Loucy (cell line): ENCODE measurements around the gene AP5Z1.

Source experiments
- EZH2phosphoT487 ChIP-seq: fragments of 200-600 bp; IDR thresholded peaks from 2 replicates; pipeline ENCODE4 v1.6.1; 2018; ENCODE audit warnings: antibody characterized with exemption, mild to moderate bottlenecking, moderate library complexity, borderline replicate concordance
- TF ChIP-seq, protein P1 (sequence below): fragments of 200-600 bp; sonication (generic); conservative IDR thresholded peaks from 2 replicates; pipeline ENCODE4 v1.5.1; 2014; ENCODE audit warnings: mild to moderate bottlenecking, antibody characterized with exemption, low read length

DNA sequence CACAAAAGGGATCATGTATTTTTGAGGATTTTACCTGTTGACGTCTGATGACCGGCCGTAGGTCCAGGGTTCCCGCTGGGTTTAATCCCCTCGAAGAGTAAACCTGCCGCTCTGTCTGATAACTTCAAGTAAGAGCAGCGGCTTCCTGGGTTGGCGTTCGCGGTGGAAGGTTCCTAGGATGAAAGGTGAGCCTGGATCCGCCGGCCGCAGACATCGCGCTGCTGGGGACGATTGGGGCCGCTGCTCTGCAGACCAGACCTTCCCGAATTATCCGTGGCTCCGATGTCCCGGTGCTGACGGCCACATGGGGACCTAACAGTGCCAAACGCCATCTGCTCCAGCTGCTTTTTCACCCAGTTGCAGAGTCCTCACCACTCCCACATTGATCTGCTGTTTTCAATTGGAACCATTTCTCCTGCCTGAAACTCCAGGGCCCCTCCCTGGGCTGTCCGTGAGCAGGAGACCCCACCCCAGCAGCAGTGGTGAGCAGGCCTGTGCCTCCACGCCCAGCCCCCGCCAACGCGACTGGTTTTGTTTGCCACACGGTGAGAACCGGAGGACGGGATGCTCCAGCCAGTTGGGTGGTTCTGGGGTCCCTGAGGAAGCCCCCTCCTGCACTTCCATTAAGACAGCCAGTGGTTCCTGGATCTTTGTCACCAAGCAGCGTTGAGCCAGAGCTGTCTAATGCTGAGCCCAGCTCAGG, 12.2 kb upstream of the AP5Z1 start:
- TF ChIP-seq, protein P1, sequence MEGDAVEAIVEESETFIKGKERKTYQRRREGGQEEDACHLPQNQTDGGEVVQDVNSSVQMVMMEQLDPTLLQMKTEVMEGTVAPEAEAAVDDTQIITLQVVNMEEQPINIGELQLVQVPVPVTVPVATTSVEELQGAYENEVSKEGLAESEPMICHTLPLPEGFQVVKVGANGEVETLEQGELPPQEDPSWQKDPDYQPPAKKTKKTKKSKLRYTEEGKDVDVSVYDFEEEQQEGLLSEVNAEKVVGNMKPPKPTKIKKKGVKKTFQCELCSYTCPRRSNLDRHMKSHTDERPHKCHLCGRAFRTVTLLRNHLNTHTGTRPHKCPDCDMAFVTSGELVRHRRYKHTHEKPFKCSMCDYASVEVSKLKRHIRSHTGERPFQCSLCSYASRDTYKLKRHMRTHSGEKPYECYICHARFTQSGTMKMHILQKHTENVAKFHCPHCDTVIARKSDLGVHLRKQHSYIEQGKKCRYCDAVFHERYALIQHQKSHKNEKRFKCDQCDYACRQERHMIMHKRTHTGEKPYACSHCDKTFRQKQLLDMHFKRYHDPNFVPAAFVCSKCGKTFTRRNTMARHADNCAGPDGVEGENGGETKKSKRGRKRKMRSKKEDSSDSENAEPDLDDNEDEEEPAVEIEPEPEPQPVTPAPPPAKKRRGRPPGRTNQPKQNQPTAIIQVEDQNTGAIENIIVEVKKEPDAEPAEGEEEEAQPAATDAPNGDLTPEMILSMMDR = no peak
- TF ChIP-seq EZH2phosphoT487 = no peak
